Measurements from ENCODE around the gene C11orf21. TPM values are rescaled to one million over a fixed set of nuclear protein-coding genes. Genes with fewer than 3 reads are reported as not detected.
A peak's percentile ranks its signal among the peaks of the same experiment; 100 is the strongest.

The C11orf21 gene
- polyA plus RNA-seq, 1 of the 3 experiments (the other 2 are of a cell fraction) = 0.03 TPM

DNA sequence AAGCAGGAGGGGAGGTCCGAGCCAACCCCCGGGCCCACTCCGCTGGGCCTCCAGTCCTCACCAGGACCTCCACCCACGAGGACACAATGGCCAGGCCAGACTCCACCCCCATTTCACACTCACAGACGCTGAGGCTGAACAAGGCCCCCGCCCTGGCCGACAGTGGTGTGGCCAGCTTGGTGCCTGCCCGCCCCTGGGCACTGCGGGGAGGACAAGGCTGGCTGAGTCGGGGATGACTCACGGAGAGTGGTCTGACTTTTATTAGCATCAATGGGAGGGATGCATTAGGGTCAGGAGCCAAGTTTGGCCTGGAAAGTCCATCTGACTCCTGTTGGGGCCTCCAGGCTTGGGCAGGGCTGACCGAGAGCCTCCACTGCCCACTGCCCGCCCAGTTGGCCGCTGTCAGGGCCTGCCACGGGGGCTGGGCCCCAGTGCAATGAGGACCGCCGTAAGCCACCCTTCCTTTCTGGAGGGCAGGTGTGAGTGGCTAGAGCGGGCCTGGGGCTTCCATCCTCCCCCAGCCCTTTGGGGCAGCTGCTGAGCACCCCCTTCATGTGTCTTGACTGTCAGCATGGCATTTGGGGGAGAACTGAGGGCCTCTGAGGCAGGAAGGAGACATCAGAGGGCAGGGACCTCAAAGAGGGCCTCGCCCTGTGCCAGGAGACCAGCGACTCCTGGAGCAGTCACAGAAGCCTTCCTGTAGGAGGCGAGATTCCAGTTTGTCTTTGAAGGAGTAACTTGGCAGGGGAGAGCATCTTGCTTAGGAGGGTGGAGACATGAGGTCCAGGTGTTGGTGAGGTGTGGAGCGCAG lies 10.7 kb upstream of the C11orf21 start:
- Histone ChIP-seq H3F3A (replicated peaks; ENCODE audit: insufficient read depth) (no peaks in the 10 kb centered on the region), H3K27me3 (ENCODE audit: insufficient read depth) (no peaks in the 10 kb centered on the region), H3K9ac (peak overlapping the region; percentile 39), H3K4me2 (peak overlapping the region; percentile 55; the same call in 1 of the 2 replicates), H3K4me3 (ENCODE audit: low read depth in 2 of 2, low read length in 1 of 2) (no peak overlapping the region), H2AFZ (ENCODE audit: low read depth) (peak overlapping the region; percentile 51; the same call in 1 of the 2 replicates), H3K36me3 (replicated peaks in 1 of 2; ENCODE audit: control insufficient read depth in 1 of 2, insufficient read depth in 2 of 2, low read length in 1 of 2) (no peaks in the 10 kb centered on the region), H4K20me1 (ENCODE audit: insufficient read depth) (no peaks in the 10 kb centered on the region), H3K27ac (ENCODE audit: low read depth in 2 of 2, low read length in 1 of 2) (peak overlapping the region in 1 of 2 experiments; percentile 57; a peak in 1 of 4 replicates), H3K9me2 (no peaks in the 10 kb centered on the region), H3K4me1 (ENCODE audit: control insufficient read depth in 1 of 2, insufficient read depth in 2 of 2, low read depth in 1 of 2, low read length in 1 of 2) (peaks cover 26% of the 10 kb centered on the region in 2 experiments; a peak in 3 of 4 replicates), H3K9me3 (no peaks in the 10 kb centered on the region), H3K79me2 (ENCODE audit: insufficient read depth) (no peaks in the 10 kb centered on the region)
- DNase-seq = peak; percentile 36
- POLR2A ChIA-PET = no interaction called here
- CTCF ChIA-PET = interaction anchor here (0.6 to 10.5 kb wide), 3 partner anchors 11 to 382 kb away, joined by 3 to 101 read pairs (median 3); no protein-coding TSS in a partner anchor
- 77% methylated on average over 5 of the region's 22 CpGs for WGBS (ENCODE audit: low lambda C conversion rate)
- peak; percentile 25; the same call in 1 of the 2 replicates for TF ChIP-seq RXRA (IDR thresholded peaks at IDR 0.05; ENCODE audit: borderline replicate concordance, low read depth)
- no peak for TF ChIP-seq RFX5 (IDR thresholded peaks at IDR 0.05; ENCODE audit: low read length)
- no peak for TF ChIP-seq RAD21 (IDR thresholded peaks at IDR 0.05; ENCODE audit: low read length)
- no peak for TF ChIP-seq USF1 (IDR thresholded peaks at IDR 0.05; ENCODE audit: borderline replicate concordance, low read depth)
- TF ChIP-seq NFIC (IDR thresholded peaks at IDR 0.05; ENCODE audit: borderline replicate concordance) = peak; percentile 73
- TF ChIP-seq MAX (IDR thresholded peaks at IDR 0.05; ENCODE audit: low read depth) = peak; percentile 85
- peak in 1 of 2 experiments; percentile 42; a peak in 1 of 4 replicates for TF ChIP-seq EP300 (IDR thresholded peaks at IDR 0.05; ENCODE audit: borderline replicate concordance in 1 of 2, low read depth in 1 of 2, low read length in 1 of 2)
- TF ChIP-seq TCF12 (IDR thresholded peaks at IDR 0.05) = peak; percentile 78
- TF ChIP-seq FOSL2 (IDR thresholded peaks at IDR 0.05; ENCODE audit: borderline replicate concordance, low read depth) = peak; percentile 80; the same call in 1 of the 2 replicates

DNA sequence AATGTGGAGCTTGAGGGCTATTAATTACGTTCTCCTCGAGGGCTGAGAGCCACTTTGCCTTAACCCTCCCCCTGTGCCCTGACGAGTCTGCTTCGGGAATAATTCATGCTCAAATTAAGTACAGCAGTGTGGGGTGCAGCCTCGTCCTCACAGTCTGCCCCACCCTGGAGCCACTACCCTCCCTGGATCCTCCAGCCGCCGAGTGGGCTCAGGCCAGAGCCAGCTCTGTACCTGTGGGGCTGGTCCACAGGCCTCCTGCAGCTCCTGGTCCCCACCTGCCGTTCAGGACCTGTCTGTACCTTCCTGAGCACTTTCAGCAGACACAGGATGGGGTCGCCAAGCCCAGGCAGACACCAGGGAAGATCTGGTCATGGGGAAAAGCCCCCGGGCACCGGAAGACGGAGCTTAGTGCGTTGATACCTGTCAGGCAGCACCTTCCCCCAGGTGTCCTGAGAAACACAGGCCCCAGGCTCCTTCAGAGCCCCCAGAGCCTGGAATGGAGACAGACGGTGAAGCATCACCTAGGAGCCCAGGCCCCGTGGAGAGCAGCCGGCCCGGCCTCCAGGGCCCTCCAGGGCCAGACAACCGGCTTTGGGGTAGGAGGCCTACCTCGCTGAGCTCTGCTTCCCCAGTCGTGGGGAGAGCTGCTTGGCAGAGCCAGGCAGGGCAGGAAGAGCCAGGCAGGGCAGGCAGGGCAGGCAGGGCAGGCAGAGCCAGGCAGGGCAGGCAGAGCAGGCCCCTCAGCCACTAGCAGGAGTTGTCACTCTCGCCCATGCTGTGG lies 9.8 kb upstream of the C11orf21 start:
- Histone ChIP-seq H3K4me1 (ENCODE audit: control insufficient read depth in 1 of 2, insufficient read depth in 2 of 2, low read depth in 1 of 2, low read length in 1 of 2) (peaks cover 26 to 30% of the 10 kb centered on the region in 2 experiments; a peak in 3 of 4 replicates), H3K9ac (peak overlapping the region; percentile 39), H3K27ac (ENCODE audit: low read depth in 2 of 2, low read length in 1 of 2) (peak overlapping the region in 1 of 2 experiments; percentile 57; a peak in 1 of 4 replicates), H2AFZ (ENCODE audit: low read depth) (peak overlapping the region; percentile 51; the same call in 1 of the 2 replicates), H3K9me2 (no peaks in the 10 kb centered on the region), H3K9me3 (no peaks in the 10 kb centered on the region), H3K4me3 (ENCODE audit: low read depth in 2 of 2, low read length in 1 of 2) (no peak overlapping the region), H3F3A (replicated peaks; ENCODE audit: insufficient read depth) (no peaks in the 10 kb centered on the region), H3K4me2 (peak overlapping the region; percentile 55; the same call in 1 of the 2 replicates), H3K27me3 (ENCODE audit: insufficient read depth) (no peaks in the 10 kb centered on the region), H3K36me3 (replicated peaks in 1 of 2; ENCODE audit: control insufficient read depth in 1 of 2, insufficient read depth in 2 of 2, low read length in 1 of 2) (no peaks in the 10 kb centered on the region), H4K20me1 (ENCODE audit: insufficient read depth) (no peaks in the 10 kb centered on the region), H3K79me2 (ENCODE audit: insufficient read depth) (no peaks in the 10 kb centered on the region)
- no peak for DNase-seq
- ChIA-PET CTCF (interaction anchor here (0.6 to 10.5 kb wide), 3 partner anchors 109 to 383 kb away, joined by 3 to 101 read pairs (median 3); no protein-coding TSS in a partner anchor), POLR2A (interaction anchor here (1.0 kb wide), 1 partner anchor 9 kb away, joined by 4 read pairs; the partner anchor contains the start of genes C11orf21 and TSPAN32)
- WGBS (ENCODE audit: low lambda C conversion rate) = 86% methylated on average over 12 of the region's 21 CpGs
- TF ChIP-seq RXRA (IDR thresholded peaks at IDR 0.05; ENCODE audit: borderline replicate concordance, low read depth) = no peak
- TF ChIP-seq JUND (IDR thresholded peaks at IDR 0.05) = no peak
- TF ChIP-seq GABPA (IDR thresholded peaks at IDR 0.05; ENCODE audit: low read depth) = no peak
- TF ChIP-seq NFIC (IDR thresholded peaks at IDR 0.05; ENCODE audit: borderline replicate concordance) = no peak
- TF ChIP-seq MXI1 (IDR thresholded peaks at IDR 0.05; ENCODE audit: low read depth, low read length) = no peak
- TF ChIP-seq, protein P1, sequence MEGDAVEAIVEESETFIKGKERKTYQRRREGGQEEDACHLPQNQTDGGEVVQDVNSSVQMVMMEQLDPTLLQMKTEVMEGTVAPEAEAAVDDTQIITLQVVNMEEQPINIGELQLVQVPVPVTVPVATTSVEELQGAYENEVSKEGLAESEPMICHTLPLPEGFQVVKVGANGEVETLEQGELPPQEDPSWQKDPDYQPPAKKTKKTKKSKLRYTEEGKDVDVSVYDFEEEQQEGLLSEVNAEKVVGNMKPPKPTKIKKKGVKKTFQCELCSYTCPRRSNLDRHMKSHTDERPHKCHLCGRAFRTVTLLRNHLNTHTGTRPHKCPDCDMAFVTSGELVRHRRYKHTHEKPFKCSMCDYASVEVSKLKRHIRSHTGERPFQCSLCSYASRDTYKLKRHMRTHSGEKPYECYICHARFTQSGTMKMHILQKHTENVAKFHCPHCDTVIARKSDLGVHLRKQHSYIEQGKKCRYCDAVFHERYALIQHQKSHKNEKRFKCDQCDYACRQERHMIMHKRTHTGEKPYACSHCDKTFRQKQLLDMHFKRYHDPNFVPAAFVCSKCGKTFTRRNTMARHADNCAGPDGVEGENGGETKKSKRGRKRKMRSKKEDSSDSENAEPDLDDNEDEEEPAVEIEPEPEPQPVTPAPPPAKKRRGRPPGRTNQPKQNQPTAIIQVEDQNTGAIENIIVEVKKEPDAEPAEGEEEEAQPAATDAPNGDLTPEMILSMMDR (IDR thresholded peaks at IDR 0.05) = no peak
- no peak for TF ChIP-seq RFX5 (IDR thresholded peaks at IDR 0.05; ENCODE audit: low read length)
- TF ChIP-seq REST (IDR thresholded peaks at IDR 0.05; ENCODE audit: low read depth, low read length) = no peak
- no peak for TF ChIP-seq USF2 (IDR thresholded peaks at IDR 0.05; ENCODE audit: borderline replicate concordance, low read depth, low read length)
- no peak for TF ChIP-seq GATA2 (CRISPR knock-in tag; IDR thresholded peaks at IDR 0.05)
